ENCODE measurements around the gene COBL. TPM values are rescaled to one million over a fixed set of nuclear protein-coding genes. Genes with fewer than 3 reads are reported as not detected.

Gene COBL
- total and polyA plus RNA-seq, 9 of the 15 experiments (the other 6 are each of a cell fraction or from before 2014, with no cell fraction given), result 0.01 to 2.4 (median 0.09) TPM; not detected in 3

DNA sequence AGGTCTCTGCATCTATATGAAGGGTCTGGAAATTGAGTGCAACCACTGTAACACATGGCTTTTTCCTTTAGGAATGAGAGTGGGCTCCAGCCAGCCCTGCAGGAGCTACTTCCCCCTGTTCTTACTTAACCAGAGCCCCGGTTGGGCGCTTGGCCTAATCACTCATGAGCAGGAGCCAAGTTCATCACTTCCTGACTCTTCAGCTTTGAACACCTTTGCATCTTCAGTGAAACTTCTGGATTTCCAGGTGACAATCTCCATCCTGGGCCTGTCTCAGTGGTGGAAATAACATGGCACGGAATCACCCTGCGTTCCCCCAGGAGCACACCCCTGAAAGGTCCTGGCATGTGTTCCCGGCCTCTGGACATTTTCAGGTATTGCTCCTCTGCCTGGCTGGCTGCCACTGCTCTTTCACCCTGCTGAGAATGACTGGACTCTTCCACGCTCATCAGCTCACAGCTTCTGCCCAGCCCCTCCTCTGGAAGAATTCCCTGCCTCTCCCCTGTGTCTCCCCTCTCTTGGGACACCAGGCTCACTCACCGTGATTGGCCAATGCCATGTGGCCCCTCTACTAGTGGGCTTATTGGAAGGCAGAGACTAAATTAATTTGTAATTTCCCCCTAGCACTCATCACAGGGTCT lies 304.8 kb downstream of the COBL start:
- ChIA-PET CTCF (ENCODE audit: low intra/inter-chr PET ratio) (no interaction called here), POLR2A (interaction anchor here (0.7 kb wide), 1 partner anchor 177 kb away, joined by 3 read pairs; no protein-coding TSS in a partner anchor)
- H3K9ac ChIP-seq (ENCODE audit: insufficient read depth in 1 of 2, low read depth in 2 of 2, low read length in 2 of 2), result no peak overlapping the region
- BruUV-seq (replicated peaks), result no TSS peak
- H2AFZ ChIP-seq (ENCODE audit: low read depth, low read length), result no peak overlapping the region
- in situ Hi-C loops (cut with MboI) (no loop called here), intact Hi-C loops (cut with micrococcal nuclease) (no loop called here)
- H3K4me2 ChIP-seq (ENCODE audit: insufficient read depth, low read length), result no peak overlapping the region
- H3K27ac ChIP-seq (ENCODE audit: extremely low read depth, low read depth, low read length), result no peak overlapping the region
- no peaks in the 10 kb centered on the region for H3K79me2 ChIP-seq (ENCODE audit: control insufficient read depth, insufficient read depth, low read length)
- FAIRE-seq (no peak), DNase-seq (ENCODE audit: extremely low read depth in 1 of 4, low spot score in 3 of 4) (no peak), ATAC-seq (no peak)
- H3K9me1 ChIP-seq (ENCODE audit: control insufficient read depth, insufficient read depth, low read length), result no peaks in the 10 kb centered on the region
- no peaks in the 10 kb centered on the region for H3K9me3 ChIP-seq (replicated peaks; ENCODE audit: control insufficient read depth, insufficient read depth, low read depth, low read length)
- H3K4me3 ChIP-seq, result no peak overlapping the region
- H3K27me3 ChIP-seq (ENCODE audit: control insufficient read depth in 2 of 2, insufficient read depth in 2 of 2, low read length in 2 of 2), result peaks cover 12 to 76% of the 10 kb centered on the region in 2 experiments; a peak in 4 of 5 replicates
- H3K36me3 ChIP-seq (ENCODE audit: control insufficient read depth, insufficient read depth, low read length), result no peaks in the 10 kb centered on the region
- TF ChIP-seq SMAD4 (CRISPR knock-in tag; conservative IDR thresholded peaks at IDR 0.05) (no peak), NEUROD1 (IDR thresholded peaks at IDR 0.05; ENCODE audit: borderline replicate concordance, low read depth, low read length, partially characterized antibody) (no peak), PRPF4 (IDR thresholded peaks at IDR 0.05; ENCODE audit: insufficient read depth, low read depth, low read length, poor library complexity, severe bottlenecking) (no peak), XRCC3 (IDR thresholded peaks at IDR 0.05) (no peak), ETS1 (conservative IDR thresholded peaks at IDR 0.05; ENCODE audit: control insufficient read depth, low read depth, low read length) (no peak), SNIP1 (IDR thresholded peaks at IDR 0.05; ENCODE audit: low read depth) (no peak), ZFP30 (CRISPR knock-in tag; IDR thresholded peaks at IDR 0.05; ENCODE audit: borderline replicate concordance) (no peak), ZBTB7A (IDR thresholded peaks at IDR 0.05; ENCODE audit: borderline replicate concordance, control insufficient read depth, low read depth, low read length) (no peak), ZBTB49 (CRISPR knock-in tag; IDR thresholded peaks at IDR 0.05; ENCODE audit: borderline replicate concordance) (no peak), TARDBP (IDR thresholded peaks at IDR 0.05) (no peak), ZNF431 (CRISPR knock-in tag; IDR thresholded peaks at IDR 0.05) (no peak), TEAD4 (IDR thresholded peaks at IDR 0.05; ENCODE audit: low read length) (no peak), TEAD4 (CRISPR knock-in tag; IDR thresholded peaks at IDR 0.05; ENCODE audit: borderline replicate concordance) (no peak), THRAP3 (IDR thresholded peaks at IDR 0.05; ENCODE audit: borderline replicate concordance) (no peak)
- 2% methylated on average over 7 of the region's 7 CpGs for WGBS (ENCODE audit: insufficient coverage, low coverage, missing lambda C conversion rate)
- peaks cover 8% of the 10 kb centered on the region; the same call in 1 of the 2 replicates for H4K20me1 ChIP-seq (replicated peaks; ENCODE audit: control insufficient read depth, insufficient read depth, low read length)
- H3K4me1 ChIP-seq (replicated peaks in 1 of 2; ENCODE audit: control insufficient read depth in 2 of 2, insufficient read depth in 2 of 2, low read length in 2 of 2), result peaks cover 0 to 3% of the 10 kb centered on the region in 2 experiments; a peak in 1 of 5 replicates
